ELR (cell line): ENCODE data around the gene PRM2.
A peak's percentile ranks its signal among the peaks of the same experiment; 100 is the strongest.
"Not testable (repeated sequence)": the region's sequence is repeated elsewhere in the genome, so short reads cannot be mapped to it uniquely, and the experiment has no call there.

ENCODE experiments used
- DNase-seq: peaks from one replicate; pipeline ENCODE4 v3.0.0-alpha.2; 2015; ENCODE audit warnings: low read depth

PRM2 gene

GRCh38 chr16:11289696-11290095 lies 13.4 kb upstream of the PRM2 start:
- DNase-seq, result not testable (repeated sequence)

GRCh38 chr16:11289202-11289601 lies 12.9 kb upstream of the PRM2 start:
- no peak for DNase-seq

- DNase-seq, result no peak
Observed at GRCh38 chr16:11285842-11286241, 9.6 kb upstream of the PRM2 start.

- DNase-seq, result peak; percentile 6
Observed at GRCh38 chr16:11283820-11284248, 7.6 kb upstream of the PRM2 start.

GRCh38 chr16:11280616-11281522 lies 4.6 kb upstream of the PRM2 start, which contains the start of gene PRM1:
Gene PRM1 (minus strand): TSS chr16:11281330. CDS start chr16:11281238, 92 bp downstream.
- no peak for DNase-seq

GRCh38 chr16:11278681-11279628 lies 2.7 kb upstream of the PRM2 start:
- DNase-seq, result no peak

GRCh38 chr16:11277607-11278337 lies 1.5 kb upstream of the PRM2 start:
- no peak for DNase-seq

- no peak for DNase-seq
Observed at GRCh38 chr16:11276896-11277593, 765 bp upstream of the PRM2 start.

GRCh38 chr16:11274964-11275363 lies 1.3 kb downstream of the PRM2 start:
- DNase-seq, result no peak

GRCh38 chr16:11273721-11274324 lies 2.5 kb downstream of the PRM2 start:
- no peak for DNase-seq

GRCh38 chr16:11272921-11273720 lies 3.2 kb downstream of the PRM2 start, which contains the start of gene PRM3:
Gene PRM3 (minus strand): TSS chr16:11273629. CDS start chr16:11273595, 34 bp downstream.
- DNase-seq, result no peak

GRCh38 chr16:11272484-11272883 lies 3.8 kb downstream of the PRM2 start:
- DNase-seq, result no peak

GRCh38 chr16:11271610-11272009 lies 4.7 kb downstream of the PRM2 start:
- no peak for DNase-seq

- no peak for DNase-seq
Observed at GRCh38 chr16:11270602-11271162, 5.6 kb downstream of the PRM2 start.

- no peak for DNase-seq
Observed at GRCh38 chr16:11268921-11269375, 7.3 kb downstream of the PRM2 start, which contains the start of gene TNP2. Gene TNP2 (minus strand): TSS chr16:11269325. CDS start chr16:11269262, 63 bp downstream.

GRCh38 chr16:11265124-11265523 lies 11.2 kb downstream of the PRM2 start:
- no peak for DNase-seq

GRCh38 chr16:11264155-11264832 lies 12.0 kb downstream of the PRM2 start:
- DNase-seq, result no peak

- DNase-seq, result no peak
Observed at GRCh38 chr16:11263737-11264136, 12.5 kb downstream of the PRM2 start.

- DNase-seq, result no peak
Observed at GRCh38 chr16:11262915-11263314, 13.4 kb downstream of the PRM2 start.
